Measurements from ENCODE around the gene SLC16A1.
A peak's percentile ranks its signal among the peaks of the same experiment; 100 is the strongest.

Gene SLC16A1

DNA sequence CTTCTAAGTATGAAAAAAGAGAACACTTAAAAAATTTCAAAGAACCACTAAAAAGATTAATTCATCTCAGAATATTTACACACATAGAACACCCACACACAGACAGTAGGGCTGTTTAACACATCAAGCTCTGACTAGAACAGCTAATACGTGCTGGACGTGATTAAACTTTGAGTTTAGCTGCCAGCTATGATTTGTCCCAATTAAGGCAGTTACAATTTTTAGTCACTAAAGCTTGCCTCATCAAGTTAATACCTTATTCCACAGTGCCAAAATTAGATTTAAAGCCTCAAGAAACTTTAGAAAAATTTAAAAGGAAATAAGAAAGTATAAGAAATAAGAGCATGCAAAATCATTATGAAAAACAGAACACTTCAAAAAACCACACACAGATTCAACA lies 18.9 kb downstream of the SLC16A1 start:
- no peak overlapping the region for H3K4me3 ChIP-seq (ENCODE audit: severe bottlenecking)
- peaks cover 26% of the 10 kb centered on the region for H3K36me3 ChIP-seq (ENCODE audit: low read depth)
- H3K4me1 ChIP-seq (ENCODE audit: insufficient read depth, poor library complexity, severe bottlenecking), result peaks cover 63% of the 10 kb centered on the region
- no peaks in the 10 kb centered on the region for H3K27me3 ChIP-seq (ENCODE audit: insufficient read depth, poor library complexity, severe bottlenecking)
- H3K27ac ChIP-seq (ENCODE audit: poor library complexity, severe bottlenecking), result peak overlapping the region; percentile 97
- TF ChIP-seq, protein P1, sequence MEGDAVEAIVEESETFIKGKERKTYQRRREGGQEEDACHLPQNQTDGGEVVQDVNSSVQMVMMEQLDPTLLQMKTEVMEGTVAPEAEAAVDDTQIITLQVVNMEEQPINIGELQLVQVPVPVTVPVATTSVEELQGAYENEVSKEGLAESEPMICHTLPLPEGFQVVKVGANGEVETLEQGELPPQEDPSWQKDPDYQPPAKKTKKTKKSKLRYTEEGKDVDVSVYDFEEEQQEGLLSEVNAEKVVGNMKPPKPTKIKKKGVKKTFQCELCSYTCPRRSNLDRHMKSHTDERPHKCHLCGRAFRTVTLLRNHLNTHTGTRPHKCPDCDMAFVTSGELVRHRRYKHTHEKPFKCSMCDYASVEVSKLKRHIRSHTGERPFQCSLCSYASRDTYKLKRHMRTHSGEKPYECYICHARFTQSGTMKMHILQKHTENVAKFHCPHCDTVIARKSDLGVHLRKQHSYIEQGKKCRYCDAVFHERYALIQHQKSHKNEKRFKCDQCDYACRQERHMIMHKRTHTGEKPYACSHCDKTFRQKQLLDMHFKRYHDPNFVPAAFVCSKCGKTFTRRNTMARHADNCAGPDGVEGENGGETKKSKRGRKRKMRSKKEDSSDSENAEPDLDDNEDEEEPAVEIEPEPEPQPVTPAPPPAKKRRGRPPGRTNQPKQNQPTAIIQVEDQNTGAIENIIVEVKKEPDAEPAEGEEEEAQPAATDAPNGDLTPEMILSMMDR (IDR thresholded peaks at IDR 0.05; ENCODE audit: poor library complexity, severe bottlenecking), result no peak
- H3K9me3 ChIP-seq (ENCODE audit: severe bottlenecking), result no peaks in the 10 kb centered on the region
- DNase-seq (ENCODE audit: low spot score) (no peak), ATAC-seq (ENCODE audit: low read depth) (peak; percentile 55; the same call in 2 of the 3 replicates)

DNA sequence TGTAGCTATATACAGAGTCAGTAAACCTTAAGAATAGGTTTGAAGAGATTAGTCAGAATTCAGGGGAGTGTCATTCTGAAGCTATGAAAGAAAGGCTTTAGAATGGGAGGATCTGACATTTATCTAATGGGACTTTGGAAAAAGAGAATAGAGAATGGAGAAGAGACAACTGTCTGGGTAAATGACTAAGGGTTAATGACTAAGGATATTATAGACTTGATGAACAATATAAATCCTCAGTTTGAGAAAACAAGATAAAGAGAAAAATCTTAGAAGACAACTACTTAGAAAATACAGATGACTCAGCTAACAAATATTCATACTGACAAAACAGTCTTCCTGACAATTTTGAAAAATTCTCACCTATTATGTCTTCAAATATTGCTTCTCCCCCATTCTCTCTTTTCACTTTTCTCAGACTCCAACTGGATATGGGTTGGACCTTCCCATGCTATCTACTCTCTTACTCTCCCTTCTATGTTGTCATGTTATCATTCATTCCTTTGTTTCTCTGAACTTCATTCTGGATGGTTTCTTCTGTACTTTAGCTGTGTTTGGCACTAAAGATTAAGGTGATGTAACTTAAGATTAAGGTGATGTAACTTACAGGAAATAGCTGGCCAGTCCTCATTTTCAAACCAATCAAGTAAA lies 20.4 kb downstream of the SLC16A1 start:
- Histone ChIP-seq H3K27me3 (ENCODE audit: insufficient read depth, poor library complexity, severe bottlenecking) (no peaks in the 10 kb centered on the region), H3K36me3 (ENCODE audit: low read depth) (peaks cover 21% of the 10 kb centered on the region), H3K27ac (ENCODE audit: poor library complexity, severe bottlenecking) (peak overlapping the region; percentile 97), H3K9me3 (ENCODE audit: severe bottlenecking) (no peaks in the 10 kb centered on the region), H3K4me1 (ENCODE audit: insufficient read depth, poor library complexity, severe bottlenecking) (peaks cover 67% of the 10 kb centered on the region), H3K4me3 (ENCODE audit: severe bottlenecking) (no peak overlapping the region)
- DNase-seq (ENCODE audit: low spot score) (no peak), ATAC-seq (ENCODE audit: low read depth) (peak; percentile 67)
- TF ChIP-seq, protein P1 (IDR thresholded peaks at IDR 0.05; ENCODE audit: poor library complexity, severe bottlenecking), result no peak

DNA sequence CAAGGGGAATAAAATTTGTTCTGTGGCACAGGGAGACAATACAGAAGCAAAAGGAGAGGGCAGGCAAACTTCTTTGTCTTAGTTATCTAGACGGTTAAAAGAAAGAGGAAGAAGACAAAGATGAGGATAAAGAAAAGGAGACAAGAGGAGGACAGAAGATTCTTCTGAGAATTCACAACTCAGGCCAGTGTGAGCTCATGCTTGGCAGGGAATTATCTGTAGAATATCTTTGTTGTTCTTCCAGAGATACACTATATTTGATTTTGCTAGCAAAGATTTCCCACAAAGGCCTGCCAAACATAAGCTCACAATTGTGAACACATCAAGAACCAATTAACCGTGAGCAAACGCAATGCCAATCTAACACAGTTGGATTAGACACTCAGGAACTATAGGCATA lies 21.4 kb downstream of the SLC16A1 start:
- no peaks in the 10 kb centered on the region for H3K9me3 ChIP-seq (ENCODE audit: severe bottlenecking)
- H3K4me3 ChIP-seq (ENCODE audit: severe bottlenecking), result no peak overlapping the region
- TF ChIP-seq, protein P1 (IDR thresholded peaks at IDR 0.05; ENCODE audit: poor library complexity, severe bottlenecking), result no peak
- DNase-seq (ENCODE audit: low spot score) (no peak), ATAC-seq (ENCODE audit: low read depth) (no peak)
- H3K4me1 ChIP-seq (ENCODE audit: insufficient read depth, poor library complexity, severe bottlenecking), result peaks cover 71% of the 10 kb centered on the region
- peaks cover 18% of the 10 kb centered on the region for H3K36me3 ChIP-seq (ENCODE audit: low read depth)
- no peaks in the 10 kb centered on the region for H3K27me3 ChIP-seq (ENCODE audit: insufficient read depth, poor library complexity, severe bottlenecking)
- H3K27ac ChIP-seq (ENCODE audit: poor library complexity, severe bottlenecking), result peak overlapping the region; percentile 97

DNA sequence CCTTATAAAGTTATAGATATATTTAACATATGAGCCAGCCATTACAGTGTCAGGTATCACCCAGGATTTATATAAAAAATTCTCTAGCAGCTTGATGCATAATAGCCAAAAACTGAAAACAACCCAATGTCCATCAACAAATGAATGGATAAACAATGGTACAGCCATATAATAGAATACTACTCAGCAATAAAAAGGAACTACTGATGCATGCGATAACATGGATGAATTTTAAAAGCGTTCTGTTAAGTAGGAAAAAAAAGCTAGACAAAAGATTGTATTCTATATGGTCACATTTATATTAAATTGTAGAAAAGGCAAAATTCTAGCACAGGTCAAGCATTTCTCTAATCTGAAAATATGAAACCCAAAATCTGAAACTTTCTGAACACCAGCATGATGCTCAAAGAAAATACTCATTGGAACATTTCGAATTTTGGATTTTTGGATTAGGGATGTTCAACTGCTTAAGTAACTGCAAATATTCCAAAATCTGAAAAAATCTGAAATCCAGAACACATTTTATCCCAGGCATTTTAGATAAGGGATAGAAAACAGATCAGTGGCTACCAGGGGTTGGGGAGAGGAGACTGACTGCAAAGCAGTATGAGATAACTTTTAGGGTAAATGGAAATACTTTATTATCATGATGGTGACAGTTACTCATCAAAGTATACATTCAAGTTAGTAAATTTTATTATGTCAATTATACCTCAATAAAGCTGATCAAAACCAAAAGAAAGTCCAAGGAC lies 22.0 kb downstream of the SLC16A1 start:
- H3K4me1 ChIP-seq (ENCODE audit: insufficient read depth, poor library complexity, severe bottlenecking), result peaks cover 67% of the 10 kb centered on the region
- no peaks in the 10 kb centered on the region for H3K9me3 ChIP-seq (ENCODE audit: severe bottlenecking)
- DNase-seq (ENCODE audit: low spot score) (no peak), ATAC-seq (ENCODE audit: low read depth) (no peak)
- no peak overlapping the region for H3K4me3 ChIP-seq (ENCODE audit: severe bottlenecking)
- H3K27me3 ChIP-seq (ENCODE audit: insufficient read depth, poor library complexity, severe bottlenecking), result no peaks in the 10 kb centered on the region
- TF ChIP-seq, protein P1 (IDR thresholded peaks at IDR 0.05; ENCODE audit: poor library complexity, severe bottlenecking), result no peak
- H3K36me3 ChIP-seq (ENCODE audit: low read depth), result peaks cover 19% of the 10 kb centered on the region
- peak overlapping the region; percentile 97 for H3K27ac ChIP-seq (ENCODE audit: poor library complexity, severe bottlenecking)

DNA sequence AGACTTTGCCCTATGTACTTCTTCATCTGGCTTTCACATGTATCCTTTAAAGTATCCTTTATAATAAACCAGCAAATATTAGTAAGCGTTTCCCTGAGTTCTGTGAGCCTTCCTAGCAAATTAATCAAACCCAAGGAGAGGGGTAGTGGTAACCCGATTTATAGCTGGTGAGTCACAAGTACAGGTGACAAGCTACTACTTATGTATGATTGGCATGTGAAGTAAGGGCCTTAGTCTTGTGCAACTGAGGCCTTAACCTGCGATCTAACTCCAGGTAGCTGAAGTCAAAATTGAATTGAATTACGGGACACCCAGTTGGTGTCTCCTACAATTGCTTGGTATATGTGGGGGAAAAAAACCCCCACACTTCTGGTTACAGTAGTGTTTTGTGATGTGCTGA lies 26.0 kb downstream of the SLC16A1 start:
- Histone ChIP-seq H3K4me3 (ENCODE audit: severe bottlenecking) (no peak overlapping the region), H3K27me3 (ENCODE audit: insufficient read depth, poor library complexity, severe bottlenecking) (no peaks in the 10 kb centered on the region), H3K9me3 (ENCODE audit: severe bottlenecking) (peaks cover under 1% of the 10 kb centered on the region), H3K4me1 (ENCODE audit: insufficient read depth, poor library complexity, severe bottlenecking) (peaks cover 29% of the 10 kb centered on the region), H3K27ac (ENCODE audit: poor library complexity, severe bottlenecking) (peak overlapping the region; percentile 10), H3K36me3 (ENCODE audit: low read depth) (peaks cover 49% of the 10 kb centered on the region)
- DNase-seq (ENCODE audit: low spot score) (no peak), ATAC-seq (ENCODE audit: low read depth) (peak; percentile 76)
- TF ChIP-seq, protein P1 (IDR thresholded peaks at IDR 0.05; ENCODE audit: poor library complexity, severe bottlenecking), result no peak
